BJ (cell line): Measurements from ENCODE around the gene PRR36. TPM values are rescaled to one million over a fixed set of nuclear protein-coding genes. Genes with fewer than 3 reads are reported as not detected.

ENCODE experiments used
- CTCF ChIA-PET: fragments of 350-600 bp; formaldehyde crosslinking; extraction: SDS; loops from one replicate; lab custom pipeline; 2021; ENCODE audit warnings: antibody characterized with exemption, inconsistent platforms; lab: Yijun Ruan, JAX
- POLR2A ChIA-PET: fragments of 300-600 bp; sonication (Branson Sonifier 250); formaldehyde crosslinking; extraction: SDS; loops from one replicate; lab custom pipeline; 2021; ENCODE audit warnings: antibody characterized with exemption; lab: Charles Lee
- DNase-seq: peaks from one replicate; pipeline ENCODE4 v3.0.0-alpha.2; 2011; ENCODE audit warnings: low read depth
- H3K27me3 ChIP-seq: 2 replicates; pipeline ENCODE4 v1.6.0; 2011; ENCODE audit warnings: low read length; ENCODE audit not compliant: control insufficient read depth, insufficient read depth
- H3K36me3 ChIP-seq: 2 replicates; pipeline ENCODE4 v1.5.1; 2011; ENCODE audit warnings: low read length; ENCODE audit not compliant: control insufficient read depth, insufficient read depth
- H3K4me3 ChIP-seq: 2 replicates; pipeline ENCODE4 v1.5.1; 2011; ENCODE audit warnings: low read depth, mild to moderate bottlenecking, control low read depth, low read length
- polyA plus RNA-seq: library from polyadenylated mRNA; depleted of rRNA; stranded (reverse); fragments of >200 nt; gene quantifications from 2 replicates; pipeline ENCODE4 v1.2.3, GENCODE V29; 2011
- TF ChIP-seq, protein P1 (sequence below): IDR thresholded peaks from 2 replicates; pipeline ENCODE4 v1.5.1; 2011; ENCODE audit warnings: low read depth, mild to moderate bottlenecking, control low read depth, inconsistent platforms, low read length, moderate library complexity; ENCODE audit not compliant: insufficient read depth

PRR36 gene
- polyA plus RNA-seq, 1 experiment: not detected

DNA sequence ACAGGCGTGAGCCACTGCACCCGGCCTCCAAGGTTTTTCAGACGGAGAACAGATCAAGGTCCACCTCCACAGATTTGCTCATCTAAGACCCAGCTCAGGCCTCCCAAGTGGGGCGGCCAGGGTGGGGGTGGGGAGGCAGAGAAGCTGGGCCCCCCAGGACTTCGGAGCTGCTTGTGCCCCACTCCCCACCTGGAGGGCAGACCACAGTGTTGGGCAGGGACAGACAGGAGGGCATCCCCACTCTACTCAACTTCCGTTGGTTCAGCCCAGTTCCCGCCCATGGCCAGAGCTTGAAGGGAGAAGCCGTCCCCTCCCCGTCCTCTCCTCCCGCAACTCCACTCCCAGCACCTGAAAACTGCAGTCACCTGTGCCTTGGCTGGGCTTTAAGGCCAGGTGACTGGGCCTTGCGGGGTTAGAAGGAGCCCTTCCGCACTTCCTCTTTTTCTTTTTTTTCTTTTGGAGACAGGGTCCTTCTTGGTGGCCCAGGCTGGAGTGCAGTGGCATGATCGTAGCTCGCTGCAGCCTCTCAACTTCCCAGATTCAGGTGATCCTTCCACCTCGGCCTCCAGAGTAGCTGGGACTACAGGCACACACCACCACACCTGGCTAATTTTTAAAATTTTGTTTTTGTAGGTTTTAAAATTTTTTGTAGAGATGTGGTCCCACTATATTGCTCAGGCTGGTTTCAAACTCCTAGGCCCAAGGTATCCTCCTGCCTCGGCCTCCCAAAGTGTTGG is 13.4 kb upstream of the PRR36 start:
- Histone ChIP-seq H3K4me3 (no peak overlapping the region), H3K27me3 (no peaks in the 10 kb centered on the region), H3K36me3 (no peaks in the 10 kb centered on the region)
- CTCF ChIA-PET: interaction anchor here (0.6 to 5.8 kb wide), 4 partner anchors 16 to 35 kb away, joined by 3 to 24 read pairs (median 4); partner anchors contain the start of gene MAP2K7
- TF ChIP-seq, protein P1, sequence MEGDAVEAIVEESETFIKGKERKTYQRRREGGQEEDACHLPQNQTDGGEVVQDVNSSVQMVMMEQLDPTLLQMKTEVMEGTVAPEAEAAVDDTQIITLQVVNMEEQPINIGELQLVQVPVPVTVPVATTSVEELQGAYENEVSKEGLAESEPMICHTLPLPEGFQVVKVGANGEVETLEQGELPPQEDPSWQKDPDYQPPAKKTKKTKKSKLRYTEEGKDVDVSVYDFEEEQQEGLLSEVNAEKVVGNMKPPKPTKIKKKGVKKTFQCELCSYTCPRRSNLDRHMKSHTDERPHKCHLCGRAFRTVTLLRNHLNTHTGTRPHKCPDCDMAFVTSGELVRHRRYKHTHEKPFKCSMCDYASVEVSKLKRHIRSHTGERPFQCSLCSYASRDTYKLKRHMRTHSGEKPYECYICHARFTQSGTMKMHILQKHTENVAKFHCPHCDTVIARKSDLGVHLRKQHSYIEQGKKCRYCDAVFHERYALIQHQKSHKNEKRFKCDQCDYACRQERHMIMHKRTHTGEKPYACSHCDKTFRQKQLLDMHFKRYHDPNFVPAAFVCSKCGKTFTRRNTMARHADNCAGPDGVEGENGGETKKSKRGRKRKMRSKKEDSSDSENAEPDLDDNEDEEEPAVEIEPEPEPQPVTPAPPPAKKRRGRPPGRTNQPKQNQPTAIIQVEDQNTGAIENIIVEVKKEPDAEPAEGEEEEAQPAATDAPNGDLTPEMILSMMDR: no peak
- DNase-seq: no peak
- POLR2A ChIA-PET: interaction anchor here (0.6 kb wide), 1 partner anchor 18 kb away, joined by 4 read pairs; no protein-coding TSS in a partner anchor

DNA sequence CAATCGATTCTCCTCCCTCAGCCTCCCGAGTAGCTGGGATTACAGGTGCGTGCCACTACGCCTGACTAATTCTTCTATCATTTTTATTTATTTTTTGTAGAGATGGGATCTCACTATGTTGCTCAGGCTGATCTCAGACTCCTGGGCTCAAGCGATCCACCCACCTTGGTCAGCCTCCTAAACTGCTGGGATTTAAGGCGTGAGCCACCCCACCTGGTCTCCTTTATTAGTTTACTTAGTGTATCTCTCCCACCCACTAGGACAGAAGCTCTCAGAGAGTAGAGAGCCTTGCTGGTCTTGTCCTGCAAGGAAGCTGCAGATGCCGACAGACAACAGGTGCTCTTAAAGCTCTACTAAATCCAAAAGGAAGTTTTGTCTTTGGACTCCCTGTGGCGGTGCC is 11.6 kb upstream of the PRR36 start:
- CTCF ChIA-PET: interaction anchor here (0.7 to 5.8 kb wide), 4 partner anchors 17 to 59 kb away, joined by 3 to 24 read pairs (median 4); partner anchors contain the start of gene MAP2K7
- no peak for DNase-seq
- Histone ChIP-seq H3K36me3 (no peaks in the 10 kb centered on the region), H3K4me3 (no peak overlapping the region), H3K27me3 (no peaks in the 10 kb centered on the region)
- POLR2A ChIA-PET: no interaction called here
- TF ChIP-seq, protein P1: no peak

- POLR2A ChIA-PET: no interaction called here
- CTCF ChIA-PET: interaction anchor here (5.8 kb wide), 1 partner anchor 15 kb away, joined by 24 read pairs; no protein-coding TSS in a partner anchor
Measured at GRCh38 chr19:7883796-7884570, 9.8 kb upstream of the PRR36 start.

GRCh38 chr19:7883105-7883504 is 8.9 kb upstream of the PRR36 start:
- H3K36me3 ChIP-seq: no peaks in the 10 kb centered on the region
- ChIA-PET POLR2A (no interaction called here), CTCF (interaction anchor here (5.8 kb wide), 1 partner anchor 14 kb away, joined by 24 read pairs; no protein-coding TSS in a partner anchor)
- TF ChIP-seq, protein P1: no peak
- no peak for DNase-seq
- no peaks in the 10 kb centered on the region for H3K27me3 ChIP-seq
- H3K4me3 ChIP-seq: no peak overlapping the region

More at GRCh38 chr19:7883796-7884570, 9.8 kb upstream of the PRR36 start:
- TF ChIP-seq, protein P1: no peak
- no peak overlapping the region for H3K4me3 ChIP-seq
- no peaks in the 10 kb centered on the region for H3K36me3 ChIP-seq
- DNase-seq: no peak
- H3K27me3 ChIP-seq: no peaks in the 10 kb centered on the region

GRCh38 chr19:7881910-7882309 is 7.7 kb upstream of the PRR36 start:
- Histone ChIP-seq H3K4me3 (no peak overlapping the region), H3K36me3 (no peaks in the 10 kb centered on the region), H3K27me3 (no peaks in the 10 kb centered on the region)
- ChIA-PET POLR2A (no interaction called here), CTCF (interaction anchor here (1.5 to 1.7 kb wide), 2 partner anchors 13 to 18 kb away, joined by 3 to 9 read pairs; no protein-coding TSS in a partner anchor)
- DNase-seq: no peak
- TF ChIP-seq, protein P1: no peak
